Muscle layer of colon (tissue), 2 donors: ENCODE measurements around the gene HPS4.
"Not testable (repeated sequence)": the region's sequence is repeated elsewhere in the genome, so short reads cannot be mapped to it uniquely, and the experiment has no call there.

Source experiments
- H3K27ac ChIP-seq: one replicate; pipeline ENCODE4 v1.7.0; 2013; ENCODE audit warnings: low read depth, mild to moderate bottlenecking, low read length, moderate library complexity
- H3K27me3 ChIP-seq, 2 donors: one replicate each; pipeline ENCODE4 v1.7.0; 2013; ENCODE audit warnings: low read length in 2 of 2, mild to moderate bottlenecking in 2 of 2; ENCODE audit not compliant: insufficient read depth in 2 of 2, control insufficient read depth in 1 of 2
- H3K36me3 ChIP-seq: one replicate; pipeline ENCODE4 v1.7.0; 2013; ENCODE audit warnings: mild to moderate bottlenecking, low read length; ENCODE audit not compliant: insufficient read depth
- H3K4me1 ChIP-seq: one replicate; pipeline ENCODE4 v1.7.0; 2013; ENCODE audit warnings: mild to moderate bottlenecking, low read length; ENCODE audit not compliant: insufficient read depth
- H3K4me3 ChIP-seq, 2 donors: one replicate each; pipeline ENCODE4 v1.7.0; 2013; ENCODE audit warnings: low read length in 2 of 2, low read depth in 1 of 2, mild to moderate bottlenecking in 1 of 2, moderate library complexity in 1 of 2
- H3K9ac ChIP-seq: one replicate; pipeline ENCODE4 v1.7.0; 2013; ENCODE audit warnings: low read length
- H3K9me3 ChIP-seq: one replicate; pipeline ENCODE4 v1.7.0; 2013; ENCODE audit warnings: mild to moderate bottlenecking, low read length
- donor health status: abdominal sarcoma.
- donor health status: Adenocarcinoma of cecum.

The HPS4 gene

GRCh38 chr22:26483439-26484359 is at the start of gene HPS4, which contains the start of gene SRRD:
Gene HPS4, minus strand, starts transcription at chr22:26483783. Its CDS starts 2,021 bp downstream, at chr22:26481762.
Gene SRRD, plus strand, starts transcription at chr22:26483877. Its CDS starts 14 bp downstream, at chr22:26483891.
- Histone ChIP-seq H3K4me1 (peaks cover 46% of the 10 kb centered on the region), H3K9ac (peak within 1 kb of the TSS; percentile 97), H3K27ac (peak within 1 kb of the TSS; percentile 96)

DNA sequence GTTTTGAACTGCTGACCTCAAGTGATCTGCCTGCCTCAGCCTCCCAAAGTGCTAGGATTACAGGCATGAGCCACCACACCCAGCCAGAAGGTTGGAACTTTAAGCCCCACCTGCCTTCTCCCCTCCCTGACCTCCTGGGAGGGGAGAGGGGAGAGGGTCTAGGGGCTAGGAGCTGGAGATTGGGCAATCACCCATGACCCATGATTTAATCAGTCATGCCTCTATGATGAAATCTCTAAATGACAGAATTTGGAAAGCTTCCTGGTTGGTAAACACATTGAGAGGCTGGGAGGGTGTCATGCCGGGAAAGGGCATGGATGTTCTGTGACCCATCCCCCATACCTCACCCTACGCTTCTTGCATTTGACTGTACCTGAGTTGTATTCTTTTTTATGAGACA is 45.8 kb upstream of the HPS4 start:
- H3K36me3 ChIP-seq, result peaks cover 4% of the 10 kb centered on the region
- no peak overlapping the region for H3K27ac ChIP-seq
- H3K4me3 ChIP-seq, result no peak overlapping the region
- no peaks in the 10 kb centered on the region for H3K9me3 ChIP-seq
- H3K27me3 ChIP-seq, result no peaks in the 10 kb centered on the region
- H3K4me1 ChIP-seq, result no peaks in the 10 kb centered on the region
- no peak overlapping the region for H3K9ac ChIP-seq

More at GRCh38 chr22:26483439-26484359, at the start of gene HPS4, which contains the start of gene SRRD:
- H3K36me3 ChIP-seq, result peaks cover 11% of the 10 kb centered on the region
- peak within 1 kb of the TSS; percentile 94 to 95 for H3K4me3 ChIP-seq
- H3K9me3 ChIP-seq, result no peaks in the 10 kb centered on the region
- no peaks in the 10 kb centered on the region for H3K27me3 ChIP-seq

DNA sequence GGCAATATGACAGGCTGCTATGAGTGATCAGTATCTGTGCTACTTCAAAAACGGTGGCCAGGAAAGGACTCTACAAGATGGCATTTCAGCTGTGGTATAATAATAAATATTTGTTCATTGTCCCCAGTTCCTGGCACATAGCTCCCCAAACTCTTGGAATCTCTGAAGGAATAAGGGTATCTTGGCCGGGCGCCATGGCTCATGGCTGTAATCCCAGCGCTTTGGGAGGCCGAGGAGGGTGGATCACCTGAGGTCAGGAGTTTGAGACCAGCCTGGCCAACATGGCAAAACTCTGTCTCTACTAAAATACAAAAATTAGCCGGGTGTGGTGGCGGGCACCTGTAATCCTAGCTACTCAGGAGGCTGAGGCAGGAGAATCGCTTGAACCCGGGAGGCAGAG is 44.9 kb upstream of the HPS4 start:
- not testable (repeated sequence) for H3K9me3 ChIP-seq, H3K4me3 ChIP-seq, H3K9ac ChIP-seq, H3K36me3 ChIP-seq, H3K27me3 ChIP-seq, H3K27ac ChIP-seq, H3K4me1 ChIP-seq

GRCh38 chr22:26527574-26528465 is 44.2 kb upstream of the HPS4 start:
- H3K4me3 ChIP-seq, result no peak overlapping the region

DNA sequence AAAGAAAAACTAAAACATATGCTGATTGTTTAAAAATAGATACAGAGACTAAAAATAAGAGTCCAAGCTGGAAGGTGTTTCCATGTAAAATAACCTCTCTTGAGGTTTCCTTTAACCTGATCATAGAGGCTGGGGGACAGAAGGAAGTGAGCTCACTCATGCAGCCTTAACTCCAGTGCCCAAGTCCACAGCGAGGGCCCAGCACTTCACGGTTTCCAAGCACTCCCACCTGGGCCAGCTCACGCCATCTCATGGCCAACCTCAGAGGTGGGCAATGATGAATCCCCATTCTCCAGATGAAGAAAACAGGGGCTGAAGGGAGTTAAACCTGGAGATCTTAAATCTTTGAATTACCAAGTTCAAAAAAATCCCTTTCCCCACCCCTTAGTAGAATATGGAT is 43.6 kb upstream of the HPS4 start:
- Histone ChIP-seq H3K4me3 (no peak overlapping the region), H3K4me1 (no peaks in the 10 kb centered on the region), H3K36me3 (no peaks in the 10 kb centered on the region), H3K27me3 (no peaks in the 10 kb centered on the region), H3K9me3 (no peaks in the 10 kb centered on the region), H3K27ac (no peak overlapping the region), H3K9ac (no peak overlapping the region)

More at GRCh38 chr22:26527574-26528465, 44.2 kb upstream of the HPS4 start:
- peaks cover 4% of the 10 kb centered on the region for H3K36me3 ChIP-seq
- H3K27ac ChIP-seq, result no peak overlapping the region
- no peaks in the 10 kb centered on the region for H3K27me3 ChIP-seq
- H3K9ac ChIP-seq, result no peak overlapping the region
- H3K4me1 ChIP-seq, result no peaks in the 10 kb centered on the region
- H3K9me3 ChIP-seq, result no peaks in the 10 kb centered on the region

GRCh38 chr22:26525946-26526564 is 42.5 kb upstream of the HPS4 start:
- no peaks in the 10 kb centered on the region for H3K9me3 ChIP-seq
- H3K4me3 ChIP-seq, result no peak overlapping the region
- no peaks in the 10 kb centered on the region for H3K4me1 ChIP-seq
- no peaks in the 10 kb centered on the region for H3K27me3 ChIP-seq
- no peak overlapping the region for H3K9ac ChIP-seq
- H3K36me3 ChIP-seq, result no peaks in the 10 kb centered on the region
- H3K27ac ChIP-seq, result no peak overlapping the region

- H3K27me3 ChIP-seq, result no peaks in the 10 kb centered on the region
- no peaks in the 10 kb centered on the region for H3K9me3 ChIP-seq
- H3K4me3 ChIP-seq, result no peak overlapping the region
- H3K27ac ChIP-seq, result no peak overlapping the region
- H3K9ac ChIP-seq, result no peak overlapping the region
- no peaks in the 10 kb centered on the region for H3K36me3 ChIP-seq
- no peaks in the 10 kb centered on the region for H3K4me1 ChIP-seq
Observed at GRCh38 chr22:26524870-26525269, 41.3 kb upstream of the HPS4 start.

- Histone ChIP-seq H3K9me3 (no peaks in the 10 kb centered on the region), H3K9ac (no peak overlapping the region), H3K27me3 (no peaks in the 10 kb centered on the region), H3K36me3 (no peaks in the 10 kb centered on the region), H3K4me3 (no peak overlapping the region), H3K4me1 (no peaks in the 10 kb centered on the region), H3K27ac (no peak overlapping the region)
Observed at GRCh38 chr22:26522592-26522991, 39.0 kb upstream of the HPS4 start.

- H3K9ac ChIP-seq, result no peak overlapping the region
- no peak overlapping the region for H3K27ac ChIP-seq
- H3K9me3 ChIP-seq, result no peaks in the 10 kb centered on the region
- no peaks in the 10 kb centered on the region for H3K36me3 ChIP-seq
- no peaks in the 10 kb centered on the region for H3K4me1 ChIP-seq
- no peak overlapping the region for H3K4me3 ChIP-seq
- H3K27me3 ChIP-seq, result no peaks in the 10 kb centered on the region
Observed at GRCh38 chr22:26522012-26522411, 38.4 kb upstream of the HPS4 start.

- Histone ChIP-seq H3K27me3 (no peaks in the 10 kb centered on the region), H3K9ac (no peak overlapping the region), H3K9me3 (no peaks in the 10 kb centered on the region), H3K27ac (no peak overlapping the region), H3K4me1 (peaks cover 10% of the 10 kb centered on the region), H3K36me3 (no peaks in the 10 kb centered on the region), H3K4me3 (no peak overlapping the region)
Observed at GRCh38 chr22:26517429-26517828, 33.8 kb upstream of the HPS4 start.

- no peaks in the 10 kb centered on the region for H3K9me3 ChIP-seq
- H3K9ac ChIP-seq, result no peak overlapping the region
- no peaks in the 10 kb centered on the region for H3K27me3 ChIP-seq
- no peak overlapping the region for H3K4me3 ChIP-seq
- H3K27ac ChIP-seq, result no peak overlapping the region
- H3K36me3 ChIP-seq, result no peaks in the 10 kb centered on the region
- peaks cover 12% of the 10 kb centered on the region for H3K4me1 ChIP-seq
Observed at GRCh38 chr22:26516503-26516902, 32.9 kb upstream of the HPS4 start.
